ENCODE results near the gene IGDCC3. TPM values are rescaled to one million over a fixed set of nuclear protein-coding genes. Genes with fewer than 3 reads are reported as not detected.

The IGDCC3 gene
- total RNA-seq, 1 donor, result not detected

GRCh38 chr15:65346856-65347598 lies 30.8 kb downstream of the IGDCC3 start:
- no peak overlapping the region for H3K4me3 ChIP-seq (ENCODE audit: low read depth, low read length)
- no peak for TF ChIP-seq CTCF (IDR thresholded peaks at IDR 0.05; ENCODE audit: insufficient read depth, low read length)
- no peak for DNase-seq (ENCODE audit: low read depth)

- H3K4me3 ChIP-seq (ENCODE audit: low read depth, low read length), result no peak overlapping the region
- no peak for DNase-seq (ENCODE audit: low read depth)
- TF ChIP-seq CTCF (IDR thresholded peaks at IDR 0.05; ENCODE audit: insufficient read depth, low read length), result no peak
Observed at GRCh38 chr15:65344914-65345275, 32.9 kb downstream of the IGDCC3 start.

- TF ChIP-seq CTCF (IDR thresholded peaks at IDR 0.05; ENCODE audit: insufficient read depth, low read length), result no peak
- H3K4me3 ChIP-seq (ENCODE audit: low read depth, low read length), result no peak overlapping the region
- DNase-seq (ENCODE audit: low read depth), result no peak
Observed at GRCh38 chr15:65344214-65344913, 33.4 kb downstream of the IGDCC3 start.

- no peak for DNase-seq (ENCODE audit: low read depth)
- no peak overlapping the region for H3K4me3 ChIP-seq (ENCODE audit: low read depth, low read length)
- no peak for TF ChIP-seq CTCF (IDR thresholded peaks at IDR 0.05; ENCODE audit: insufficient read depth, low read length)
Observed at GRCh38 chr15:65343374-65343981, 34.3 kb downstream of the IGDCC3 start.

GRCh38 chr15:65342493-65342892 lies 35.3 kb downstream of the IGDCC3 start:
- H3K4me3 ChIP-seq (ENCODE audit: low read depth, low read length), result no peak overlapping the region
- no peak for DNase-seq (ENCODE audit: low read depth)
- no peak for TF ChIP-seq CTCF (IDR thresholded peaks at IDR 0.05; ENCODE audit: insufficient read depth, low read length)

GRCh38 chr15:65339920-65340319 lies 37.9 kb downstream of the IGDCC3 start:
- no peak for TF ChIP-seq CTCF (IDR thresholded peaks at IDR 0.05; ENCODE audit: insufficient read depth, low read length)

More at GRCh38 chr15:65339920-65340319, 37.9 kb downstream of the IGDCC3 start:
- H3K4me3 ChIP-seq (ENCODE audit: low read depth, low read length), result no peak overlapping the region
- DNase-seq (ENCODE audit: low read depth), result no peak
